GM19463 (cell line): ENCODE data around the gene IGSF23.

ENCODE experiments used
- ATAC-seq: cut with Tn5 transposase; IDR thresholded peaks from one replicate; pipeline ENCODE4 v1.9.1; 2021; ENCODE audit warnings: mild to moderate bottlenecking, moderate library complexity; ENCODE audit not compliant: unreplicated experiment

Gene IGSF23

DNA sequence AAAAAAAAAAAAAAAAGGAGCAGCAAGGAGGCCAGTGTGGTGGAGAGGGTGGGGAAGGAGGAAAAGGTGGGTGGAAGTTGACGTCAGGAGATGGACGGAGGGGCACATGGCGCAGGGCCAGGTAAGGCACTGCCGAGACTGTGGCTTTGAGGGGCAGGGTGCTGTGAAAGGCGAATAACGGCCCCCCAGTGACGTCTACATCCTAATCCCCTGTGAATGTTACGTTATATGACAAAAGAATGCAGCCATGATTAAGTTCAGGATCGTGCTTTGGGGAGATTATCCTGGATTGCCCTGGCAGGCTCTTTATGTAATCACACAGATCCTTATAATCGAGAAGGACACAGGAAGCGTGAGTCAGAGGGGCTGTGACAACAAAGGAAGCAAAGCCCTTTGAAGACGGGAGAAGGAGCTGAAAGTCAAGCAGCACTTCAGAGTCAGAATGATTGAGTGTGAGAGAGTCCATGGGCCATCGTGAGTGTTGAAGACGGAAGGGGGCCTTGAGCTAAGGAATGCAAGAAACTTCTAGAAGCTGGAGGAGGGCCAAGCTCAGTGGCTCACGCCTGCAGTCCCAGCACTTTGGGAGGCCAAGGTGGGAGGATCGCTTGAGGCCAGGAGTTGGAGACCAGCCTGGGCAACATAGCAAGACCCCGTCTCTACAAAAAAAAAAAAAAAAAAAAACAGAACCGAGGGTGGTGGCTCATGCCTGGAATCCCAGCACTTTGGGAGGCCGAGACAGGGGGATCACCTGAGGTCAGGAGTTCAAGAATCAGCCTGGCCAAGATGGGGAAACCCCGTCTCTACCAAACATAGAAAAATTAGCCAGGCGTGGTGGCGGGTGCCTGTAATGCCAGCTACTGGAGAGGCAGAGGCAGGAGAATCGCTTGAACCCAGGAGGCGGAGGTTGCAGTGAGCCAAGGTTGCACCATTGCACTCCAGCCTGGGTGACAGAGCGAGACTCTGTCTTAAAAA lies 71.8 kb downstream of the IGSF23 start:
- ATAC-seq = no peak

DNA sequence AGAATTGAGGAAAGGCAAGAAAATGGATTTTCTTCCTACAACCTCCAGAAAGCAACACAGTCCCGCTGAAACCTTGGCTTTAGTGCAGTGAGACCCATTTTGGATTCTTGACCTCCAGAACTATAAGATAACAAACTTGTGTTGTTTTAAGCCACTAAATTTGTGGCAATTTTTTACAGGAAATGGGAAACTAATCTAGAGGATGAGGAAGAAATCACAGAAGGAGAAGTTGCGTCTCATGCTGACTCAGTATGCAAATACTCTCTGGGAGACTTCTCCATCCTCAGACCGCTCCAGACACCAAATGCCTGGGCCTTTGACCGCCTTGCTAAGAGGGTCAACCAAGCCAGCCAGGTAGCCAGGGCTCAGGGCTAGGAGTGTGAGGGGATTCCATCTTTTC lies 72.5 kb downstream of the IGSF23 start:
- no peak for ATAC-seq
